Endothelial cell of umbilical vein (primary cell): Measurements from ENCODE around the gene IGFBP6. TPM values are rescaled to one million over a fixed set of nuclear protein-coding genes. Genes with fewer than 3 reads are reported as not detected.

Experiments used
- BruUV-seq: library from RNA; stranded (reverse); fragments of 400-500 nt; replicated peaks from 2 replicates; lab custom pipeline; 2021; lab: Mats Ljungman, UMichigan
- CTCF ChIA-PET: fragments of 300-600, 350-600 bp; sonication (Branson Sonifier 250); formaldehyde crosslinking; loops from one replicate; lab custom pipeline; 2021; ENCODE audit warnings: antibody characterized with exemption, inconsistent platforms; lab: Charles Lee
- POLR2A ChIA-PET: fragments of 300-600, 350-600 bp; sonication (Branson Sonifier 250); formaldehyde crosslinking; loops from one replicate; lab custom pipeline; 2021; ENCODE audit warnings: antibody characterized with exemption, inconsistent platforms; lab: Charles Lee
- DNase-seq: peaks from one replicate; pipeline ENCODE4 v3.0.0-alpha.2; 2011; ENCODE audit warnings: low read depth, low spot score
- FAIRE-seq: peaks from 2 replicates; lab custom pipeline; 2011; peaks lifted over from hg19 to GRCh38; lab: Jason Lieb, UNC
- H2AFZ ChIP-seq: 2 replicates; pipeline ENCODE4 v1.6.0; 2012; ENCODE audit warnings: low read depth, low read length, control low read depth, inconsistent platforms
- H3K27ac ChIP-seq: 2 replicates; pipeline ENCODE4 v1.5.1; 2011; ENCODE audit warnings: low read depth, mild to moderate bottlenecking, control low read depth, low read length, moderate library complexity; ENCODE audit not compliant: insufficient read depth
- H3K27me3 ChIP-seq, 2 experiments: 2 replicates each; pipeline versions ENCODE4 v1.6.0 to v1.6.1; 2011; ENCODE audit warnings: low read length in 2 of 2, mixed read lengths in 1 of 2; ENCODE audit not compliant: control insufficient read depth in 2 of 2, insufficient read depth in 2 of 2
- H3K36me3 ChIP-seq, 2 experiments: 2 replicates in 1 of 2; 3 replicates in 1 of 2; pipeline ENCODE4 v1.5.1; 2011; ENCODE audit warnings: low read length in 2 of 2, mild to moderate bottlenecking in 1 of 2, moderate library complexity in 1 of 2; ENCODE audit not compliant: control insufficient read depth in 2 of 2, insufficient read depth in 2 of 2; ENCODE audit errors: extremely low read depth in 1 of 2
- H3K4me1 ChIP-seq: 3 replicates; pipeline ENCODE4 v1.5.1; 2011; ENCODE audit warnings: mild to moderate bottlenecking, low read length; ENCODE audit not compliant: control insufficient read depth, insufficient read depth; ENCODE audit errors: extremely low read depth
- H3K4me2 ChIP-seq: 2 replicates; pipeline ENCODE4 v1.6.1; 2011; ENCODE audit warnings: low read length, control low read depth, mixed read lengths; ENCODE audit not compliant: insufficient read depth
- H3K4me3 ChIP-seq, 3 experiments: fragments of 200-600 bp in 1 of 3; sonication (generic), shearing (Covaris generic) in 1 of 3; replicated peaks in 1 of 3; 2 replicates each; pipeline ENCODE4 v1.5.1; 2011 to 2016; ENCODE audit warnings: control low read depth in 3 of 3, low read length in 3 of 3, mild to moderate bottlenecking in 2 of 3, inconsistent platforms in 1 of 3, low read depth in 1 of 3, moderate library complexity in 1 of 3; ENCODE audit not compliant: insufficient read depth in 1 of 3
- H3K79me2 ChIP-seq: 2 replicates; pipeline ENCODE4 v1.6.0; 2012; ENCODE audit warnings: low read length, inconsistent platforms; ENCODE audit not compliant: control insufficient read depth, insufficient read depth
- H3K9ac ChIP-seq: replicated peaks from 2 replicates; pipeline ENCODE3; 2011; ENCODE audit warnings: low read length, control low read depth; ENCODE audit not compliant: insufficient read depth; ENCODE audit errors: extremely low read depth
- H3K9me1 ChIP-seq: replicated peaks from 3 replicates; pipeline ENCODE4 v1.6.0; 2011; ENCODE audit warnings: mild to moderate bottlenecking, low read length; ENCODE audit not compliant: control insufficient read depth, insufficient read depth; ENCODE audit errors: extremely low read depth
- H3K9me3 ChIP-seq: replicated peaks from 2 replicates; pipeline ENCODE4 v1.5.1; 2012; ENCODE audit warnings: low read length, inconsistent platforms; ENCODE audit not compliant: control insufficient read depth, insufficient read depth
- H4K20me1 ChIP-seq: replicated peaks from 2 replicates; pipeline ENCODE3; 2011; ENCODE audit warnings: mild to moderate bottlenecking, low read length; ENCODE audit not compliant: control insufficient read depth, insufficient read depth; ENCODE audit errors: extremely low read depth
- CTCF ChIP-seq, 2 donors: IDR thresholded peaks; 1 replicate in 1 of 2; 2 replicates in 1 of 2; pipeline ENCODE4 v1.5.1; 2011; ENCODE audit warnings: low read length in 2 of 2, mild to moderate bottlenecking in 2 of 2, moderate library complexity in 2 of 2, control low read depth in 1 of 2, inconsistent platforms in 1 of 2, low read depth in 1 of 2; ENCODE audit not compliant: insufficient read depth in 1 of 2; ENCODE audit errors: extremely low read depth in 1 of 2
- EZH2 ChIP-seq: IDR thresholded peaks from 2 replicates; pipeline ENCODE4 v1.6.1; 2012; ENCODE audit warnings: borderline replicate concordance, low read depth, mild to moderate bottlenecking, moderate library complexity, low read length, inconsistent platforms; ENCODE audit not compliant: severe bottlenecking
- FOS ChIP-seq: IDR thresholded peaks from 2 replicates; pipeline ENCODE4 v1.6.1; 2011; ENCODE audit warnings: mild to moderate bottlenecking, low read length, moderate library complexity, borderline replicate concordance; ENCODE audit not compliant: insufficient read depth
- GATA2 ChIP-seq: IDR thresholded peaks from 2 replicates; pipeline ENCODE4 v1.7.0; 2011; ENCODE audit warnings: low read depth, mild to moderate bottlenecking, moderate library complexity, mixed read lengths, low read length; ENCODE audit not compliant: insufficient read length, insufficient read depth
- JUN ChIP-seq: IDR thresholded peaks from 2 replicates; pipeline ENCODE4 v1.6.1; 2011; ENCODE audit warnings: borderline replicate concordance, low read depth; ENCODE audit not compliant: insufficient read length, insufficient read depth
- MAX ChIP-seq: IDR thresholded peaks from 2 replicates; pipeline ENCODE4 v1.6.1; 2011; ENCODE audit not compliant: insufficient read depth, insufficient read length
- MYC ChIP-seq: IDR thresholded peaks from one replicate; pipeline ENCODE4 v1.6.1; 2011; ENCODE audit warnings: mild to moderate bottlenecking, low read depth, low read length
- POLR2A ChIP-seq: IDR thresholded peaks from 2 replicates; pipeline ENCODE4 v1.6.1; 2012; ENCODE audit warnings: low read depth, mild to moderate bottlenecking, control low read depth, low read length
- POLR2AphosphoS5 ChIP-seq: IDR thresholded peaks from 2 replicates; pipeline ENCODE4 v1.6.1; 2012; ENCODE audit warnings: low read depth, mild to moderate bottlenecking, control low read depth, low read length, moderate library complexity; ENCODE audit not compliant: insufficient read depth
- dilution Hi-C: fragments of 300-500 bp; cut with MboI; formaldehyde crosslinking; loops from one replicate; pipeline ENCODE4 v1.15.0; 2019; ENCODE audit warnings: low sequenced_read_pairs; ENCODE audit not compliant: extremely low pct_ligation_motif_present
- intact Hi-C: fragments of 100-400 bp; cut with micrococcal nuclease; formaldehyde crosslinking; loops from one replicate; pipeline ENCODE4 v1.10.0; 2022
- polyA plus RNA-seq, 4 experiments: library from polyadenylated mRNA; depleted of rRNA in 3 of 4; stranded (reverse) in 3 of 4; unstranded in 1 of 4; fragments of >200 nt; gene quantifications; 2 replicates each; pipeline versions ENCODE4 v1.2.1 to v1.2.3, GENCODE V29; 2011 to 2012; ENCODE audit warnings: missing spikeins in 1 of 4
- total RNA-seq: library from RNA; stranded (reverse); gene quantifications from 2 replicates; pipeline ENCODE4 v1.2.3, GENCODE V29; 2021

IGFBP6 gene
- total and polyA plus RNA-seq, 2 donors (not counting 3 experiments of a cell fraction or from before 2014, with no cell fraction given) = 14.1 to 18.2 TPM

- Histone ChIP-seq H2AFZ (no peak overlapping the region), H3K27ac (no peak overlapping the region), H3K36me3 (no peaks in the 10 kb centered on the region), H3K4me1 (no peaks in the 10 kb centered on the region), H3K4me2 (no peak overlapping the region), H3K9me3 (no peaks in the 10 kb centered on the region), H3K27me3 (no peaks in the 10 kb centered on the region), H3K79me2 (no peaks in the 10 kb centered on the region), H3K9ac (no peak overlapping the region), H3K9me1 (no peaks in the 10 kb centered on the region), H4K20me1 (no peaks in the 10 kb centered on the region), H3K4me3 (no peak overlapping the region)
- DNase-seq = no peak
- intact Hi-C loops = no loop called here
- FAIRE-seq = no peak
- no peak for TF ChIP-seq POLR2A
- no peak for TF ChIP-seq MYC
- TF ChIP-seq EZH2 = no peak
- TF ChIP-seq JUN = no peak
- TF ChIP-seq FOS = no peak
- no peak for TF ChIP-seq CTCF (IDR thresholded peaks at IDR 0.05; ENCODE audit: extremely low read depth in 1 of 2, insufficient read depth in 1 of 2, low read depth in 1 of 2, low read length in 2 of 2)
- no peak for TF ChIP-seq POLR2AphosphoS5
- TF ChIP-seq MAX = no peak
- TF ChIP-seq GATA2 = no peak
- ChIA-PET POLR2A (no interaction called here), CTCF (interaction anchor here (1.0 kb wide), 1 partner anchor 46 kb away, joined by 3 read pairs; no protein-coding TSS in a partner anchor)
- dilution Hi-C loops = no loop called here
- no TSS peak for BruUV-seq
These were observed 16.5 kb downstream of the IGFBP6 start for GRCh38 chr12:53113951-53114350.
